H9 (cell line): ENCODE results near the gene S1PR5. TPM values are rescaled to one million over a fixed set of nuclear protein-coding genes. Genes with fewer than 3 reads are reported as not detected.

Experiments
- DNase-seq: peaks from one replicate; pipeline ENCODE4 v3.0.0-alpha.2; 2017
- H2AFZ ChIP-seq: one replicate; pipeline ENCODE4 v1.6.1; 2013; ENCODE audit warnings: mild to moderate bottlenecking, low read length, control low read depth, moderate library complexity
- H2AK5ac ChIP-seq: 2 replicates; pipeline ENCODE4 v1.6.1; 2013; ENCODE audit warnings: low read length, control low read depth, mixed read lengths; ENCODE audit not compliant: insufficient read length
- H2BK120ac ChIP-seq: one replicate; pipeline ENCODE4 v1.6.1; 2013; ENCODE audit warnings: low read depth, mild to moderate bottlenecking, low read length, control low read depth, inconsistent platforms; ENCODE audit not compliant: poor library complexity, severe bottlenecking
- H2BK12ac ChIP-seq: 2 replicates; pipeline ENCODE4 v1.6.1; 2013; ENCODE audit warnings: low read length, control low read depth, mixed read lengths, low read depth; ENCODE audit not compliant: insufficient read length
- H2BK15ac ChIP-seq: 2 replicates; pipeline ENCODE4 v1.6.1; 2013; ENCODE audit warnings: low read depth, low read length, control low read depth
- H2BK20ac ChIP-seq: one replicate; pipeline ENCODE4 v1.6.1; 2013; ENCODE audit warnings: low read depth, mild to moderate bottlenecking, low read length, control low read depth, inconsistent platforms; ENCODE audit not compliant: poor library complexity, severe bottlenecking
- H2BK5ac ChIP-seq: 2 replicates; pipeline ENCODE4 v1.6.1; 2013; ENCODE audit warnings: low read length, control low read depth, mixed read lengths; ENCODE audit not compliant: insufficient read length
- H3K14ac ChIP-seq: 2 replicates; pipeline ENCODE4 v1.6.1; 2013; ENCODE audit warnings: low read length, control low read depth; ENCODE audit not compliant: insufficient read depth
- H3K18ac ChIP-seq: 2 replicates; pipeline ENCODE4 v1.6.1; 2013; ENCODE audit warnings: low read depth, mild to moderate bottlenecking, mixed read lengths, low read length, control low read depth; ENCODE audit not compliant: insufficient read length
- H3K23ac ChIP-seq: 2 replicates; pipeline ENCODE4 v1.6.1; 2013; ENCODE audit warnings: low read length, control low read depth, mixed read lengths, low read depth; ENCODE audit not compliant: insufficient read length
- H3K23me2 ChIP-seq: 2 replicates; pipeline ENCODE4 v1.6.1; 2013; ENCODE audit warnings: low read depth, mild to moderate bottlenecking, mixed read lengths, low read length, control low read depth; ENCODE audit not compliant: insufficient read length, poor library complexity, severe bottlenecking
- H3K27ac ChIP-seq: 2 replicates; pipeline ENCODE4 v1.5.1; 2013; ENCODE audit warnings: low read length, control low read depth, mixed read lengths, low read depth; ENCODE audit not compliant: insufficient read length
- H3K27me3 ChIP-seq: 2 replicates; pipeline ENCODE4 v1.6.1; 2013; ENCODE audit warnings: low read length, control low read depth, inconsistent platforms; ENCODE audit not compliant: insufficient read depth
- H3K4ac ChIP-seq: 2 replicates; pipeline ENCODE4 v1.6.1; 2013; ENCODE audit warnings: low read depth, mild to moderate bottlenecking, control low read depth, inconsistent platforms, low read length, moderate library complexity
- H3K4me1 ChIP-seq: 2 replicates; pipeline ENCODE4 v1.6.1; 2013; ENCODE audit warnings: low read length, control low read depth, inconsistent platforms; ENCODE audit not compliant: insufficient read depth
- H3K4me2 ChIP-seq: 2 replicates; pipeline ENCODE4 v1.6.1; 2013; ENCODE audit warnings: low read length, control low read depth, mixed read lengths; ENCODE audit not compliant: insufficient read length, insufficient read depth
- H3K56ac ChIP-seq: 2 replicates; pipeline ENCODE4 v1.6.1; 2013; ENCODE audit warnings: low read depth, mild to moderate bottlenecking, mixed read lengths, low read length, control low read depth; ENCODE audit not compliant: insufficient read length
- H3K79me1 ChIP-seq: 2 replicates; pipeline ENCODE4 v1.6.1; 2013; ENCODE audit warnings: low read depth, mild to moderate bottlenecking, moderate library complexity, low read length, control low read depth, inconsistent platforms; ENCODE audit not compliant: insufficient read depth, poor library complexity, severe bottlenecking
- H3K79me2 ChIP-seq: 2 replicates; pipeline ENCODE4 v1.6.1; 2013; ENCODE audit warnings: low read length, control low read depth, inconsistent platforms; ENCODE audit not compliant: insufficient read depth
- H3K9ac ChIP-seq: 2 replicates; pipeline ENCODE4 v1.6.1; 2013; ENCODE audit warnings: low read length, control low read depth, mixed read lengths; ENCODE audit not compliant: insufficient read length; ENCODE audit errors: extremely low read depth
- H3K9me3 ChIP-seq: one replicate; pipeline ENCODE4 v1.6.1; 2013; ENCODE audit warnings: low read depth, low read length, inconsistent platforms; ENCODE audit not compliant: control insufficient read depth
- H3T11ph ChIP-seq: one replicate; pipeline ENCODE4 v1.6.1; 2013; ENCODE audit warnings: mild to moderate bottlenecking, low read length, control low read depth, inconsistent platforms
- H4K20me1 ChIP-seq: one replicate; pipeline ENCODE4 v1.6.1; 2013; ENCODE audit not compliant: control insufficient read depth, insufficient read length, insufficient read depth
- H4K5ac ChIP-seq: 2 replicates; pipeline ENCODE4 v1.6.1; 2013; ENCODE audit warnings: low read depth, mild to moderate bottlenecking, mixed read lengths, low read length, control low read depth; ENCODE audit not compliant: insufficient read length
- H4K8ac ChIP-seq: replicated peaks from 2 replicates; pipeline ENCODE4 v1.6.1; 2013; ENCODE audit warnings: low read length, control low read depth, mixed read lengths, low read depth; ENCODE audit not compliant: insufficient read length
- H4K91ac ChIP-seq: 2 replicates; pipeline ENCODE4 v1.6.1; 2013; ENCODE audit warnings: low read depth, mild to moderate bottlenecking, moderate library complexity, mixed read lengths, low read length, control low read depth; ENCODE audit not compliant: insufficient read length
- H3K27ac Mint-ChIP-seq, 3 experiments: 2 replicates in 2 of 3; 3 replicates in 1 of 3; pipeline ENCODE4 v1.8.0; 2020 to 2021; ENCODE audit warnings: mixed read lengths in 3 of 3, mild to moderate bottlenecking in 1 of 3, moderate library complexity in 1 of 3
- H3K27me3 Mint-ChIP-seq: 2 replicates; pipeline ENCODE4 v1.8.0; 2021; ENCODE audit warnings: low read depth, mild to moderate bottlenecking, moderate library complexity, mixed read lengths
- H3K36me3 Mint-ChIP-seq, 3 experiments: 2 replicates in 2 of 3; 3 replicates in 1 of 3; pipeline ENCODE4 v1.8.0; 2020 to 2021; ENCODE audit warnings: low read depth in 3 of 3, mixed read lengths in 3 of 3; ENCODE audit not compliant: insufficient read depth in 1 of 3
- H3K4me1 Mint-ChIP-seq, 2 experiments: 2 replicates each; pipeline ENCODE4 v1.8.0; 2020; ENCODE audit warnings: mixed read lengths in 2 of 2
- H3K4me3 Mint-ChIP-seq, 2 experiments: 2 replicates in 1 of 2; 3 replicates in 1 of 2; pipeline ENCODE4 v1.8.0; 2020 to 2021; ENCODE audit warnings: mild to moderate bottlenecking in 2 of 2, mixed read lengths in 2 of 2, moderate library complexity in 1 of 2
- H3K9me3 Mint-ChIP-seq, 2 experiments: 2 replicates in 1 of 2; 3 replicates in 1 of 2; pipeline ENCODE4 v1.8.0; 2020; ENCODE audit warnings: mild to moderate bottlenecking in 2 of 2, mixed read lengths in 2 of 2, moderate library complexity in 1 of 2
- CTCF ChIP-seq: fragments of 200-600 bp; sonication (generic); conservative IDR thresholded peaks from 3 replicates; pipeline ENCODE4 v1.8.0; 2021; ENCODE audit warnings: antibody characterized with exemption, mild to moderate bottlenecking
- WGBS: extraction: QIAGEN DNeasy Blood & Tissue Kit; methylation state at CpG from one replicate; pipeline ENCODE4 v1.1.7; 2013; ENCODE audit warnings: missing lambda C conversion rate, low lambda C conversion rate, mixed read lengths; ENCODE audit not compliant: insufficient read length; ENCODE audit errors: extremely low coverage; 5-methylcytosine and 5-hydroxymethylcytosine counted together
- total RNA-seq: library from RNA; stranded (reverse); gene quantifications from 2 replicates; pipeline ENCODE4 v1.2.1, GENCODE V29; 2021

Gene S1PR5
- total RNA-seq, 1 experiment from 2014 or later = 8.1 TPM

- Histone ChIP-seq H4K91ac (no peak overlapping the region), H3K18ac (no peak overlapping the region), H3K56ac (no peak overlapping the region), H3K9me3 (no peaks in the 10 kb centered on the region), H4K8ac (no peak overlapping the region), H4K5ac (no peak overlapping the region), H2BK5ac (no peak overlapping the region), H4K20me1 (peaks cover 2% of the 10 kb centered on the region), H2AFZ (no peak overlapping the region), H3K23ac (no peak overlapping the region), H3K9ac (no peak overlapping the region), H3K4ac (no peak overlapping the region), H2BK15ac (no peak overlapping the region), H3T11ph (no peak overlapping the region), H2BK20ac (no peak overlapping the region), H3K79me2 (no peaks in the 10 kb centered on the region), H3K27ac (no peak overlapping the region), H3K14ac (no peak overlapping the region), H2BK120ac (no peak overlapping the region), H2AK5ac (no peak overlapping the region), H3K79me1 (no peaks in the 10 kb centered on the region), H3K4me1 (no peaks in the 10 kb centered on the region), H3K4me2 (no peak overlapping the region), H3K23me2 (no peaks in the 10 kb centered on the region), H3K27me3 (no peaks in the 10 kb centered on the region), H2BK12ac (no peak overlapping the region)
- no peak overlapping the region for H3K4me3 Mint-ChIP-seq
- no peak for TF ChIP-seq CTCF
- H3K27me3 Mint-ChIP-seq = no peaks in the 10 kb centered on the region
- WGBS = no CpG with 5 or more reads among the region's 33 CpGs
- DNase-seq = no peak
- H3K36me3 Mint-ChIP-seq = peaks cover 32 to 91% (median 78%) of the 10 kb centered on the region in 3 experiments; a peak in 6 of 7 replicates
- no peak overlapping the region for H3K27ac Mint-ChIP-seq
- no peaks in the 10 kb centered on the region for H3K9me3 Mint-ChIP-seq
- no peaks in the 10 kb centered on the region for H3K4me1 Mint-ChIP-seq
Measured at GRCh38 chr19:10557603-10558197, 40.5 kb upstream of the S1PR5 start.
